ACHN (cell line): Measurements from ENCODE around the gene CNBP.

Source experiments
- DNase-seq: peaks from one replicate; pipeline ENCODE4 v3.0.0-alpha.2; 2015
- in situ Hi-C: cut with HindIII; loops from 2 replicates; pipeline ENCODE4 v1.10.0; 2017; ENCODE audit warnings: low sequenced_read_pairs, low pct_ligation_motif_present, low pct_unique_long_range_greater_than_20kb

Gene CNBP

GRCh38 chr3:129118745-129119144 is 65.0 kb downstream of the CNBP start:
- DNase-seq, result no peak
- in situ Hi-C loops, result no loop called here
